Activated CD8-positive, alpha-beta memory T cell treated with anti-CD3 and anti-CD28 coated beads, Interleukin-2, amount 50 U/mL, for 48 hours (primary cell): Measurements from ENCODE around the gene LTC4S.
"Not testable (repeated sequence)": the region's sequence is repeated elsewhere in the genome, so short reads cannot be mapped to it uniquely, and the experiment has no call there.

Experiments used
- DNase-seq: peaks from one replicate; pipeline ENCODE4 v3.0.0-alpha.2; 2020

The LTC4S gene

DNA sequence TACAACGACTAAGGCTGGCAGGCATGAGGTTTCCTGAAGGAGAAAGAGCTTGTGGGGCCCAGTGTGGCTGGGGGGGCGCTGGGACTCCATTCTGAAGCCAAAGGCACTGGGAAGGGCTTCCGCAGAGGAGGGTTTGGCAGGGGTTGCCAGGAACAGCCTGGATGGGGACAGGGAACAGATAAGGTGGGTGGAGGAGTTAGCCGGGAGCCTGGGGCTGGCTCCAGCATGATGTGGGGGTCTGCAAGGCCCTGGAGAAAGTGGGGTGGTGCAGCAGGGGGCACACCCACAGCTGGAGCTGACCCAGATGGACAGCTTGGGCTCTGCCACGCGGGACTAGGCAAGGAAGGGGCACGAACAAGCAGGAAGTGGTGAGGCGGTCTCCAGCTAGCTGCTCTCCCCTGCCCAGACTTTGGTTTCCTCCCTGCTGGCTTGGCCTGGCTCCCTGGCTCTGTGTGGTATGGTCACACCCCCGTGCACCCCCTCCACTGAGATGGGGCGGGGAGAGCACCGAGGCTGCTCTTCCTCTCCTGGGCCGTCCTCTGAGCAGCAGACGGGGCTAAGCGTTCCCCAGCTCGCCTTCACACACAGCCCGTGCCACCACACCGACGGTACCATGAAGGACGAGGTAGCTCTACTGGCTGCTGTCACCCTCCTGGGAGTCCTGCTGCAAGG lies at the start of gene LTC4S:
Gene LTC4S (plus strand): TSS at position 519 of the 672 bp plus-strand sequence. CDS start 95 bp downstream, at position 614.
- DNase-seq: peak; percentile 66

- DNase-seq: not testable (repeated sequence)
Observed at GRCh38 chr5:179744106-179744505, 49.7 kb upstream of the LTC4S start.

DNA sequence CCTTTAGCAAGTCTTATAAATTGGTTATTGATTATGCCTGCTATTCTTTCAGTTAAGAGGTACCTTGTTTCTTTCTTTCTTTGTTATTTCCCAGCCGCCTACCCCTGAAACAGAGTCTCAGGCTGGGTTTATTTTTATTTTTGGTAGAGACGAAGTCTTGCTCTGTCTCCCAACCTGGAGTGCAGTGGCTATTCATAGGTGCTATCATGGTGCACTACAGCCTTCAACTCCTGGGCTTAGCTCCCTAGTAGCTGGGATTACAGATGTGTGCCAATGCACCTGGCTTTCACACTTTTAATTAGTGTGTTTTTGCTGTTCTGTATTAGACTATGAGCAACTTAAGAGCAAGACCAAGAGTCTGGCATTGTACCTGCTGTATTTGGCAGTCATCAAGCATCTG lies 46.9 kb upstream of the LTC4S start:
- no peak for DNase-seq

DNA sequence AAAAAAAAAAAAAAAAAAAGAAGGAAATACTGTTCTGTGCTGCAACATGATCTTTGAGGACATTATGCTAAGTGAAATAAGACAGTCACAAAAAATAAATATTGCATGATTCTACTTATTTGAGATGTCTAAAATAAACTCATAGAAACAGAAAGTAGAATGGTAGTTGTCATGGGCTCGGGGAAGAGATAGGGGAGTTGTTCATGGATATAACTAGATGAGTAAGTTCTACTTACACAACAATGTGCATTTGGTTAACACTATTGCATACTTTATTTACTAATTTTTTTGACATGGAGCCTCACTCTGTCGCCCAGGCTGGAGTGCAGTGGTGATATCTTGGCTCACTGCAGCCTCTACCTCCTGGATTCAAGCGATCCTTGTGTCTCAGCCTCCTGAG lies 46.0 kb upstream of the LTC4S start:
- DNase-seq: no peak

- DNase-seq: no peak
Observed at GRCh38 chr5:179749857-179750508, 43.8 kb upstream of the LTC4S start.

DNA sequence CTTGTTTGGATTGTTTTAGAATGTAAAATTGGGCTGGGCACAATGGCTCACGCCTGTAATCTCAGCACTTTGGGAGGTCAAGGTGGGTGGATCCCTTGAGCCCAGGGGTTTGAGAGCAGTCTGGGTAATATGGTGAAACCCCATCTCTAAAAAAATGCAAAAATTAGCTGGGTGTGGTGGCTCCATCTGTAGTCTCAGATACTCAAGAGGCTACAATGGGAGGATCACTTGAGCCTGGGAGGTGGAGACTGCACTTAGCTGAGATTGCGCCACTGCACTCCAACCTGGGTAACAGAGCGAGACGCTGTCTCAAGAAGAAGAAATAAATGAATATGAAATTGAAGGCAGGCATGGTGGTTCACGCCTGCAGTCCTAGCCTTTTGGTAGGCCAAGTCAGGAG lies 39.8 kb upstream of the LTC4S start:
- DNase-seq: no peak

DNA sequence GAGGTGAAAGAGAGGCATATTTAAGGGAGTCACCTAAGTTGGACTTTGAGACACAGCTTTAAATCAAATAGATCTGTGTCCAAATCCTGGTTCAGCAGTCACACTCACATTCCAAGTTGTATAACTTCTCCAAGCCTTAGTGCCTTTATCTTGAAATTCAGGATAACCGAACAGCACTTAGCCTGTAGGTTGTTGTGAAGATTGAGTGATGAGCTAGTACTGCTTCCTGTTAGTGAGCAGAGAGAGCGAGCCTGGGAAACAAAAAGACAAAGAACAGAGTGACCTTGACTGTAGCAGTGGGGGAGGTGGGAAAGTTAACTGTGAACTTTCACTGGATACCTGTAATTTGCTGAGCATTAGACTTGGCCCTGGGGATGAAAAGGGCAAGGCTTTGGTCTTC lies 38.8 kb upstream of the LTC4S start:
- DNase-seq: no peak

GRCh38 chr5:179758955-179759354 lies 34.8 kb upstream of the LTC4S start:
- no peak for DNase-seq

DNA sequence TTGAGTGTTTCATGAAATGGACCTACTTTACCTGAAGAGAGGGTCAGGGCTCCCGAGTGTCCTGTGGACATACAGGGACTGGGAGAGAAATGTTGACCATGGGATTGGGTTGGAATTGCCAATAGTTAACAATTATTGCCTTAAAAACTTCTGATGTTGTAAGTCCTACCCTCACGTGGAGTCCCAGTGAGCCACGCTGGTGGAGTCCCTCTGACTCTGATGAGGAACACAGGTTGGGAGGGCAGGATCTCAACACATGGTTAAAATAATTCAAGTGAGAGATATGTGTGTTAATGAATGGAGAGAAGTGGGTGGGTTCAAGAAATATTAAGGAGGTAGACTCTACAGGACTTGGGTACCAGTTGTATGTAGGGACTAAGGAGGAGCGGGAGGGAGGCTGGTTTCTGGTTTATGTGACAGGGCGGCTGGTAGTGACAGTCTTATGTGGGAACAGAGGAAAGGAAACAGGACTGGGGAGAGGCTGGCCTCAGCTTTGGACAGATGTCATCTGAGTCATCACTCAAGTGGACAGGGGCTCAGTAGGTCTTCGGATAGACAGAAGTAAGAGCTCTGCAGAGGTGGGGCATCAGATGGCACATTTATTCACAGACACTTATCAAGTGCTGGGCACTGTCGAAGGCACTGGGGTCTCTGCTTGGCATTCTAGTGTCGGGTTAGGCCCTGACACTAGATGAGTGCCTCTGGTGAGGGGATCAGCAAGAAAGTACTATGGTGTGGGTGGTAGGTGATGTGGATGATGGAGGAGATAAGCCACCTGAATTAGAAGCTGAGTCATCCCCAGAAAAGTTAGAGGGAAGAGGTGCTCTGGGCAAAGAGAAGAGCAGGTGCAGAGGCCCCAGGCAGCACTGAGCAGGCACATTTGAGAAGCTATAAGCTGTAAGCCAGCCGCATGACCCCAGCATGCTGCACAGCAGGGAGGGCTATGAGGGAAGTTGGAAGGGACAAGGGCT lies 33.9 kb upstream of the LTC4S start:
- DNase-seq: peak; percentile 65

DNA sequence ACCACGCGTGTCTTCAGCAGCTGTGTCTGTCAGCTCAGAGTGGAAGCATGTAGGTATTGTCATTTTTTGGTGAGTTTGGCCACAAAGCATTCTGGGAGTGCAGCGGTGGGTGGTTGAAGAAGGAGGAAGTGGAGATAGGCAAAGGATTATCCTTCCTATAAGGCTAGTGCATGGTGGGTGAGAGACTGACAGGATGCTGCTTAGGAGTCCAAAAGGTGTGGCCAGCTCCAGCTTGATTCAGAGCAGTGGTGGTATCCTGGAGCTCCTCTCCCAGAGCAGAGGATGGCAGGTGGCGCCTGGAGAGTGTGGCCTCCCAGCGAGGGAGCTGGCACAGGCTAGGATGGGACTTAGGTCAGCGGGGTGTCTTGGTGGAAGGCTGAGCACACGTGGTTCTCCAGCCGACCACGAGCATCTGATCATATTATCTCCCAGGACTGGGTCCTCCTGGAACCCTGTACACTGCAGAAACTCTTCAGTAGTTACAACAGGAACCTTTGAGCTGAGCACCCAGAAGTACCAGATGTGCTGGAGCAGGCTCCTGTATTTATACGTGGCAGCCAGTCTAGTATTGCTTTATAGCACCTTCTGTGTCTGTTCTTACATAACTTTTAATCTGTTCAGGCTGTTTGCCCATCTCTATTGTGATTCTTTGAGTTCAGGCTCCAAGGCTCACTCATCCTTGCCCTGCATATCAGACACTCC lies 31.6 kb upstream of the LTC4S start:
- no peak for DNase-seq

- no peak for DNase-seq
Observed at GRCh38 chr5:179762781-179763176, 31.0 kb upstream of the LTC4S start.

DNA sequence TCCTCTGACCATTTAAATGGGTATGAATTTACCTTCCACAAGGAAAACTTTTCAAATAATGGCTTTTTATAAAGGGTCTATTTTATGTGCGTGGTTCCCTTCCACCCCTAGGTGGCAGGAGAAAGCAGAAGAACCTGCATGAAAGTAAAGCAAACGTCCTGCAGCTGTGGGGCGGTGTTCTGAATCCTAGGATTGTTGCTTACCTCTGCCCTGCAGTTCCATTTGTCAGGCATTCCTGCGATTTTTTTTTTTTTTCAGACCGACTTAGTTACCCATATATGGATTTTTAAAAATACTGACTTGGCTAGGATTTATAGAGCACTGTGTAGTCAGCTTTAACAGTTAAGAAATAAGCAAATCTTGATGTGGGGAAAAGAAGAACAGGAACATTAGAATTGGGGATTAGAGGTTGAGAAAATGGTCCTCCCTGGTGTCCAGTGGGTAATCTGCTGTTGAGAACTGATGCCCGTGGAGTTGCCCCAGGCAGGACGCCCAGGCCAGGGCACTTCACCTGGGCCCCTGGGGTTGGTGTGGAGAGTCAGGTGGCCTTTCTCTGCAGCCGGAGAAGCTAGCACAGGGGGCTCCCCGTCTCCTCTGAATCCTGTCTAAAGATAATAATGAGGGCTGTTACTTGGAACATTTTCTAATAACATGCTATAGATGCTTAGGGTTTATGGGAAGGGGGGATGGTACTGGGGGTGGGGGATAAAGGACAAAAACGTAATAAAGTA lies 30.4 kb upstream of the LTC4S start:
- no peak for DNase-seq

DNA sequence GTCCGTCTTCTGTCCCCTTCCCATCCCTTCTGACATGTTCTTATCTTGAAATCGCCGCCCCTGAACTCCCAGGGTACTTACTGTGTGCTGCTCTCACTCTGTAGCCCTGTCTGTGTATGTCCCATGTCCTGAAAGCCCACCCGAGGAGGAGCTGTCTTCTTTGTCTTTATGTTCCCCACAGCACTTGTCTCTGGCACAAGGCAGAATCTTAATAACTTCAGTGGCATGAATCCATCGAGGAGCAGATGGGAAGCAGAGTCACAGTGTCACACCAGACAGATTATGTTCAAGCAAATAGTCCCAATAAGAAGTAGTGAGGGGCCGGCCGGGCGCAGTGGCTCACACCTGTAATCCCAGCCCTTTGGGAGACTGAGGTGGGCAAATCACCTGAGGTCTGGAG lies 29.7 kb upstream of the LTC4S start:
- no peak for DNase-seq

- DNase-seq: no peak
Observed at GRCh38 chr5:179765400-179765799, 28.4 kb upstream of the LTC4S start.

DNA sequence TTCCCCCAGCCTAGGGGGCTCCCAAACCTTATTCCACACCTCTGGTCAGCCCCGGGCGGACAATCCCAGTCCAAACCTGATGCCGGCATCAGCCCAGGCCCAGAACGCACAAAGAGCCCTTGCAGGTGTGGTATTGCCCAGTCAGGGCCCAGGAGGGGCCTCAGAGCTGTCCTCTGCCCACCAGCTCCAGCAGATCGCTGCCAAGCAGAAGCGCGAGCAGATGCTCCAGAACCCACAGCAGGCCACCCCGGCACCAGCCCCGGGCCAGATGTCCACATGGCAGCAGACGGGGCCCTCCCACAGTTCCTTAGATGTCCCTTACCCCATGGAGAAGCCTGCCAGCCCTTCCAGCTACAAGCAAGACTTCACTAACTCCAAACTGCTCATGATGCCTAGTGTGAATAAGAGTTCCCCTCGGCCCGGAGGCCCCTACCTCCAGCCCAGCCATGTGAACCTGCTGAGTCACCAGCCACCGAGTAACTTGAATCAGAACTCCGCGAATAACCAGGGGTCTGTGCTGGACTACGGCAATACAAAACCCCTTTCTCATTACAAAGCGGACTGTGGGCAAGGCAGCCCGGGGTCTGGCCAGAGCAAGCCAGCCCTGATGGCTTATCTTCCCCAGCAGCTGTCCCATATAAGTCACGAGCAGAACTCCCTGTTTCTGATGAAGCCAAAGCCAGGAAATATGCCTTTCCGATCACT lies 27.6 kb upstream of the LTC4S start:
- DNase-seq: no peak

GRCh38 chr5:179766726-179767455 lies 26.9 kb upstream of the LTC4S start:
- DNase-seq: no peak

- no peak for DNase-seq
Observed at GRCh38 chr5:179767496-179768100, 26.2 kb upstream of the LTC4S start.

DNA sequence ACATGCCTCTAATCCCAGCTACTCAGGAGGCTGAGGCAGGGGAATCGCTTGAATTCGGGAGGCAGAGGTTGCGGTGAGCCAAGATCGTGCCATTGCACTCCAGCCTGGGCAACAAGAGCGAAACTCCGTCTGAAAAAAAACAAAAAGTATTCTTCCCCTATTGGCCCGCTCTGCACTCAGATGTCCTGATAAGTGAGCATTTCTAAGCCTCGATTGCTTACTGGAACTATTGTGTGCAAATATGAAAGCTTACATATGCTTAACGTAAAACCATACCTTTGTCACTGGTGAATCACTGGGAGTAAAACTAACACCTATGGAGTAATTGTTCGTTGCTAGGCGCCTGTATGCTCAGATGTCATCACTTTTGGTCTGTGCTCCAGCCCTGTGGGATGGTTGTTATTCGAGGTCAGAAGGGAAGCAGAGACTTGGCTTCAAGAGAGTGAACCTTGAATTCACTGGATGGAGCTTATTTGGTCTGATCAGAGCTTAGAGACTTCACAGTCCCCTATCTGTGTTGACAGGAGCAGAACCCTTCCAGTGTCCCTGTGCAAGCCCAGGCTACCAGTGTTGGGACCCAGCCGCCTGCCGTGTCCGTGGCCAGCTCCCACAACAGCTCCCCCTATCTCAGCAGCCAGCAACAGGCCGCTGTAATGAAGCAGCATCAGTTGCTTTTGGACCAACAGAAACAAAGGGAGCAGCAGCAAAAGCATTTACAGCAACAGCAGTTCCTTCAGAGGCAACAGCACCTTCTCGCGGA lies 25.3 kb upstream of the LTC4S start:
- no peak for DNase-seq

DNA sequence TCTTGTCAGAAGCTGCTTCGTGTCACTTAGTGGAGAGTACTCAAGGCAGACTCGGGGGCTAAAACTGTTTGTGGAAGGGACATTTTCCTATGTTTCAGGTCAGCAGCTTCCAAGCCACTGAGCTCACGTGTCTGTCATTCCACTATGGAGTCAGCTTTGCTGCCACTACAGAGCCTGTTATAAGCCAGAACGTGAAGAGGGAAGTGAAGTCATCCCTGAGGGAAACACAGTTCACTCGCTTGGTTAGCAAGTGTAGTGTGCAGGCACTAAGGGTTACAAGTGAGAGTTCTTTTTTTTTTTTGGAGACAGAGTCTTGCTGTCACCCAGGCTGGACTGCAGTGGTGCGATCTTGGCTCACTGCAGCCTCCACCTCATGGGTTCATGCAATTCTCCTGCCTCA lies 24.5 kb upstream of the LTC4S start:
- DNase-seq: no peak

DNA sequence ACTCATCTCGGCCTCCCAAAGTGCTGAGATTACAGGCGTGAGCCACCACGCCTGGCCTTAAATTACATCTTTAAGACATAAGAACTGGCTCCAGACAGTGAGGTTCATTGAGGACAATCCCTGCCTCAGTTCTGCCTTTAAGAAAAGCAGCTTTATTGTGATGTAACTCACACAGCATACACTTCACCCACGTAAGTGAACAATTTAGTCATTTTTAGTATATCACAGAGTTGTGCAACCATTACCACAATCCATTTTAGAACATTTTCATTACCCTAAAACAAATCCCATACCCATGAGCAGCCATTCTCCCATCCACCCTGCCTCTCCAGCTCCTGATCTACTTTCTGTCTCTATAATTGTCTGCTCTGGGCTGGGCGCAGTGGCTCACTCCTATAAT lies 24.0 kb upstream of the LTC4S start:
- DNase-seq: no peak
